ENCODE measurements around the gene CAPN10.

CAPN10 gene

DNA sequence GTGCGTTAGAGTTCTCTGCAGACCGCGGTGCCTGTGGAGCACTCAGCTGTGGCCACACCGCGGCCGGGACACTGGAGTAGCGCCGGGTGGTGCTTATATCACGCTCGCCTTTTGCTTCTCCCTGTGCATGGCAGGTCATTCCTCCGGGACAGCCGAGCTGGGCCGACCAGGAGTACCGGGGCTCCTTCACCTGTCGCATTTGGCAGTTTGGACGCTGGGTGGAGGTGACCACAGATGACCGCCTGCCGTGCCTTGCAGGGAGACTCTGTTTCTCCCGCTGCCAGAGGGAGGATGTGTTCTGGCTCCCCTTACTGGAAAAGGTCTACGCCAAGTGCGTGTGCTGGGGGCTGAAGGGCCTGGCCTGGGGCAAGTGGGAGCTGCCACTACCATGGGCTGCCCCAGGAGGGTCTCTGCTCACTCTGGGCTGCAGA lies 4.2 kb downstream of the CAPN10 start:
- no peak for DNase-seq

- no peak for DNase-seq
These were observed 4.7 kb downstream of the CAPN10 start for GRCh38 chr2:240591226-240591625.

DNA sequence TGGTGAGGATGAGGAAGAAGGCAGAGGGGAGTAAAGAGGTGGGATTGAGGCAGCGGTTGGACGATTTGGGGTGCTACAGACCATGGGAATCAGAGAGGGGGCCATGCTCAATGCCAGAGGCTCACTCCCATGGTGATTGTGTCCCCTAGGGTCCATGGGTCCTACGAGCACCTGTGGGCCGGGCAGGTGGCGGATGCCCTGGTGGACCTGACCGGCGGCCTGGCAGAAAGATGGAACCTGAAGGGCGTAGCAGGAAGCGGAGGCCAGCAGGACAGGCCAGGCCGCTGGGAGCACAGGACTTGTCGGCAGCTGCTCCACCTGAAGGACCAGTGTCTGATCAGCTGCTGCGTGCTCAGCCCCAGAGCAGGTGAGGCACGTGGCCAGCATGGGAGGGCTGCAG lies 5.2 kb downstream of the CAPN10 start:
- DNase-seq, result no peak

DNA sequence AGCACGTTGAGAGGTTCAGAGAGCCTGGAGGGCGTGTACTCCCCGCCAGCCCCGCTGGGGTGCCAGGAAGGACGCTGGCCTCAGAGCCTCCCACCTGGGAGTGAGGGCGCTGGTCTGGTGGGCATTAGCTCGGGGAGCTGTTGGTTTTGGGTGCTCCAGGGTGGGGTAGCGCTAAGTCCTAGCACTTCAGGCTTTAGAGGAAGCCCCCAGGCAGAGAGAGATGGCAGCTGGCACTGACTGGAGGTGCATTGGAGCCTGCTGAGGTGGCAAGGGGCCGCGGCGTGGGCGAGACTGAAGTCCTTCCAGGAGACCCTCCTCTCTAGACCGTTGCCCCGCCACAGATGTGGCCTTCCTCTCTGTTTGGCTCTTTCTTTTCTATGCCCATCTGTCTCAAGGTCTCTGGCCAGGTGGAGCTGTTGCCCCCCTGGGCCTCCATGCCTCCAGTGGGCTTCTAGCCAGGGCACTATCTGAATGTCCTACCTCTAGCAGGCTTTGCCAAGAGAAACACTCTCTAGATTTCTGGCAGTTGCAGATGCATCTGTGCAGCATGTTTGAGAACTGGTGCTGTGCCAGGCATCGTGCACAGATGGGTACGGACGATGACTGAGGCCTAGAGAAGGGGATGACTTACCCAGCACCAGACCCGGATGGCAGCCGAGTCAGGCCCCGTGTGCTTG lies 6.6 kb downstream of the CAPN10 start:
- peak; percentile 80 to 93 for DNase-seq

DNA sequence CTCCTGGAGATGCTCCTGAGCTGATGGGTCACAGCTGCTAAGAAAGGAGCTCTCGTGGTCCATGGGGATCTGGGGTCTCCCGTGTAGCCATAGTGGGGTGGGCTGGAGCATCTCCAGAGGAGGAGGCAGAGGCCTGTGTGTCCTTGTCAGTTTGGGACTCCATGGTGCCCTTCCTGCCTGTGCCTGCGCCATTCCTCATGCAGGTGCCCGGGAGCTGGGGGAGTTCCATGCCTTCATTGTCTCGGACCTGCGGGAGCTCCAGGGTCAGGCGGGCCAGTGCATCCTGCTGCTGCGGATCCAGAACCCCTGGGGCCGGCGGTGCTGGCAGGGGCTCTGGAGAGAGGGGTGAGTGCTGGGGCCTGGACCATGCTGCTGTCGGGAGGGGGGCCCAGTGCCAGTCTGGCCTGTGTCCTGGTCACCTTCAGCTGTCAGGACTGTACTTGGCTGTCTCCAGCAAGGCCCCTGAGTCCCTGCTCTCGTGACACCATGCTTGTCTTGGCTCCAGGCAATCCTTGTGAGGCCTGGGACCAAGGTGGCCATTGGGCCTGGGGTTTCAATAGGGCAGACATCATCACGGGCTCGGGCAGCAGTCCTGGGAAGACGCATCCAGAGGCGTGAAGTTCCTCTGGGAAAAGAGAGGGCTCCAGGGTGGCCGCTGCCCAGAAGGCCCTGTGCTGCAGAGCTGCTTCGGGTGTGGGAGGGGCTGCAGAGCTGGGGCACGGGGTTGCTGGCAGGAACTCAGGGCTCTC lies 7.3 kb downstream of the CAPN10 start:
- no peak for DNase-seq

- DNase-seq, result no peak
These were observed 8.2 kb downstream of the CAPN10 start for GRCh38 chr2:240594511-240595380.

DNA sequence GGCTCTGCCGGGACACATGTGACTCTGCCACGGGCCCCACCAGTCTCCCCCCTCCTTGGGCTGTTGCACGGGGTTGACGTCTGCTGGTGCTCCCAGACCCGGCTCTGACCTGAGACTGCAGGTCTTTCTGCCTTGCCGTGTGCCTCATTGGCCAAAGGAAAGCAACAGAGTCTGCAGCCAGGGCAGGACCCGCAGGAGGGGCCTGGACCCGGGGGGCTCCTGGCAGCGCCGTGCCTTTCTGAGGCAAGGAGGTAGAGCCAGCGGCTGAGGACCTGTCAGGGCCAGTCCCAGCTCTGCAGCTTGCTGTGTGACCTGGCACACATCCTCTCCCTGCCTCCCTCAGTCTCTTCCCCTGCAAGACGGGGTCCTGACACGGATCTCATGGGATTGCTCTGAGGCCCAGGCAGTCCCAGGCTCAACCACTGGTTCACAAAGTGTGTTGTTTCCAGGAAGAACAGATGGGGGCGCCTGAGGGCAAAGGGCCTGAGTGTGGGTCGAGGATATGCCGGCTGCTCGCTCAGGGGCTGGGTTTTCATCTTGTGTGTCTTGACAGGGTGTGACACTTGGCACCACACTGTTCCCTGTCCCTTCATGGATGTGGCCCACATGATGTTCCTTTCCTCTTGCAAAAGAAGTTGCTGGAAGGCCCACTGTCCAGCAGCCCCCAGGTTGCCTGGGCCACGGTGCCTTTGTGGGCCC lies 9.0 kb downstream of the CAPN10 start:
- peak in 1 of 2 experiments; percentile 37 for DNase-seq

DNA sequence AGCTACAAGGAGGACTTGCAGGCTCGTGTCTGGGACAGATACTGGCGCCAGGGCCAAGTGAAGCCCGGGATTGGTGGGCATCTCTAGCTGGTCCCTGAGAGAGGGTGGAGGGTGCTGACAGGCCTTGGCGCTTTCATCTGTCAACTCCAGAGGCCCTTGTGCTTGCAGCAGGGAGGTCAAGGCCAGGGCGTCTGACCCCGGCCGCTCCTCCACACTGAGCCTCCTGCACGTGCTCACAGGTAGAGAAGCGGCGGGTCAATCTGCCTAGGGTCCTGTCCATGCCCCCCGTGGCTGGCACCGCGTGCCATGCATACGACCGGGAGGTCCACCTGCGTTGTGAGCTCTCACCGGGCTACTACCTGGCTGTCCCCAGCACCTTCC lies 9.5 kb downstream of the CAPN10 start:
- no peak for DNase-seq

DNA sequence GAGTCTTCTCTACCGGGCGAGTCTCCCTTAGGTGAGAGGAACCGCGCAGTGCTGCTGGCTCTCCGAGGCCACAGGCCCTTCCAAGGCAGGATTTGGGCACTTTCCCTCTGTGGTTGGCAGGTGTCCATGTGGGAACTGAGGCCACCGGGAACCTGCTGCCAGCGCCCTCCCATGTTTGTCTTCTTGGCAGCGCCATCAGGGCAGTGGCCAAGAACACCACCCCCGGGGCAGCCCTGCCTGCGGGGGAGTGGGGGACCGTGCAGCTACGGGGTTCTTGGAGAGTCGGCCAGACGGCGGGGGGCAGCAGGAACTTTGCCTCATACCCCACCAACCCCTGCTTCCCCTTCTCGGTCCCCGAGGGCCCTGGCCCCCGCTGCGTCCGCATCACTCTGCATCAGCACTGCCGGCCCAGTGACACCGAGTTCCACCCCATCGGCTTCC lies 10.0 kb downstream of the CAPN10 start:
- DNase-seq, result peak; percentile 43 to 91

DNA sequence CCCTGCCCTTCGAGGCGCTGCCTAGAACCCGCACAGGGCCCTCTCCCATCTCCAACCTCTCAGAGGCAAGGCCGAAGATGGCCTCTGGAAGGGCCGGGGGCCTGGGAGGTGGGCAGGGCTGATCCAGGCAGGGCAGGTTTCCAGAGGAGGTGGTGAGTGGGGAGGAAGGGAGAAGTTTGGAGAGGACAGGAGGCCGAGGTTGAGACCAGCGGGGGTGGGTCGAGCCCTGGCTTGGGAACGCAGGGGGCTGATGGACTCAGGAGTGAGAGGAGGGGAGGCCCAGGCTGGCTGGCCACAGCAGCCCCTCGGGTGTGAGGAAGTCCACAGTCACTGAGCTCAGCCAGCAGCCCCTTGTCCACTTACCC lies 10.5 kb downstream of the CAPN10 start:
- no peak for DNase-seq

- DNase-seq, result no peak
These were observed 11.1 kb downstream of the CAPN10 start for GRCh38 chr2:240597419-240598181.

DNA sequence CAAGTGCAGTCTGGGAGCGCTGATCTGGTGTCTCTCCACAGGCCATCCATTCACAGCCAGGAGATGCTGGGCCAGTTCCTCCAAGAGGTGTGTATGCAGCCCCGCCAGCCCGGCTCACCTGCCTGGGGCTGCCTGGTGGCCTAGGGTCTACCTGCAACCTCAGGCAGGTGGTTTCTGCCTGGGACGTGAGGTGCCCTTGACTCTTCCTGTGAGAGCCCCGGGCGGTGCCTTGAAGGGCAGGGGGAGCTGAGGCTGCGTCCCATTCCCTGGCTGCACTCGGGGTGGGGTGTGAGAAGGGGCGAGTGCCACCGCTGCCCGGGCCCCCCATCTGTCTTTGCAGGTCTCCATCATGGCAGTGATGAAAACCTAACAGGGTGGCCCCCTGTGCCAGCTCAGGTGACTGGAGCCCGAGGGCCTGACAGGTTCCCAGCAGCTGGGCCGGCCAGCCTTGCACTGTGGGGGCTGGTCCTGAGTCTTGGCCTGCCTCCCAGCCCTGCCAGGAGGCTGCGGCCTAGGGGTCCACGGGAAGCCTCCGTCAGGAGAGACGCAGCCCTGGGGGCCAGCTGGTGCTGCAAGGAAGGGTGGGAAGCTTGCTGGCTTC lies 11.9 kb downstream of the CAPN10 start:
- DNase-seq, result peak in 1 of 2 experiments; percentile 23

- DNase-seq, result no peak
These were observed 12.6 kb downstream of the CAPN10 start for GRCh38 chr2:240599141-240599583.

DNA sequence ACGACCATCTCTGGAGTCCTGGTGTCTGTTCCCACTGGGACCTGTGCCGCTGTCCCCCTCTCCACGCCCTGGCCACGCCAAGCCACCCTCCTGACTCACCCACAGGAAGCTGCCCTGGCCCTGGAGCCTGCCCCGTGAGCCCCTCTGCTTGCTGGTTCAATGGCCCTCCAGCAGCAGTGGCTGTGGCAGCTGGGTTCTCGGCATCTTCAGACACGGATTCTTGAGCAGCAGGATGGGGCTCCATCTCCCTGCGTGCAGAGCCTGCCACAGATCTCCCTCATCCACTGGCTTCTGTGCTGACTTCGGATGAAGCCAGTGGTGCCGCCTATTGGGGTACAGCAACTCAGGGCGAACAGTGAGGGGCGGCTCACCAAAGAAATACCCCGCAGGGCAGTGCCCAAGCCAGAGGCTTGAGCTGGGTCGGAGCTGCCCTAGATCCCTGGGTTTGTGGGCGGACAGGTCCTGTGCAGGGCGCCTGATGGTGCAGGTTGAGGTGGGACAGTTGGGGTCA lies 14.0 kb downstream of the CAPN10 start:
- no peak for DNase-seq

DNA sequence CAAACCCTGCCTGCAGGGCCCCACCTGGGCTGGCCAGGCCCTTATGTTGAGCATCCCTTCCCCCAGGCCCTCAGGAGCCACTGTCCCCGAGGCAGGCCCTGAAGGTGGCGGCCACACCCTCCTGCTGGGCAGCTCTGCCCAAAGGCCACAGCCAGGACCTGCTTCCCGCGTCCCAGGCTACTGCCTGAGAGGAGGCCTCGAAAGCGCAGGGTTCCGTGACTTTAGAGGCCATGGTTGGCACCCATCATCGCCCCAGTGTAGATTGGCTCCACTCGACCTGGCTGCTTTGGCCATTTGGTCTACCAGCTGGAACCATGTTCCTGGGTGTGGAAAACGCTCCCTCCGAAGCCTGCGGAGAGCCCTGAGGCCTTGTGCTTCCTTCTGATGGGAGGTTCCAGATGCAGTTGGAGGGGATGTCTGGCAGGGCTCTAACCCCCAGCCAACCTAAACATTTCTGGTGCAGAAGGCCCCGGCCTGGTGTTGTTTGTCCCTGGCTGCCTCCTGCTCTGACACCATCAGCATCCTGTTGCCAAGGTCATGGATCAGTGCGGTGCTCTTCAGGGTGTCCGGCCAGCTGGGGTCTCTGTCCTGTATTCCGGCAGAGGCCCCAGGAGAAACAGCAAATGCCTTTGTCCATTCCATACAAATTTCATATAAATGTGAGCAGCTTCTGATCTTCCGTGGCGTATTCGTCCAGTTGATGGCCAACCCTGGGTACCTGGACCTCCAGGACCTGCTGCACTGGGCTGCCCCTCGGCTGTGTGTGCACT lies 14.7 kb downstream of the CAPN10 start:
- no peak for DNase-seq

GRCh38 chr2:240601831-240602160 lies 15.3 kb downstream of the CAPN10 start:
- DNase-seq, result no peak

- no peak for DNase-seq
These were observed 15.9 kb downstream of the CAPN10 start for GRCh38 chr2:240602266-240603050.

- no peak for DNase-seq
These were observed 16.7 kb downstream of the CAPN10 start for GRCh38 chr2:240603081-240603835.

- DNase-seq, result no peak
These were observed 17.3 kb downstream of the CAPN10 start for GRCh38 chr2:240603846-240604245.
